ENCODE data around the gene FAM200C. TPM values are rescaled to one million over a fixed set of nuclear protein-coding genes. Genes with fewer than 3 reads are reported as not detected.

Gene FAM200C
- total RNA-seq, 1 experiment from 2014 or later, result 5.4 TPM

GRCh38 chr5:160387445-160387844, 12.4 kb downstream of the FAM200C start:
- ATAC-seq (no peak), DNase-seq (ENCODE audit: low spot score) (no peak)
- ChIA-PET POLR2A (no interaction called here), CTCF (interaction anchor here (0.7 kb wide), 1 partner anchor 366 kb away, joined by 3 read pairs; no protein-coding TSS in a partner anchor)
- H3K9me3 Mint-ChIP-seq, result peaks cover 19% of the 10 kb centered on the region
- H3K27me3 Mint-ChIP-seq (ENCODE audit: low read depth), result peaks cover 9% of the 10 kb centered on the region
- TF ChIP-seq USF2 (CRISPR knock-in tag; IDR thresholded peaks at IDR 0.05) (no peak), ATF3 (CRISPR knock-in tag; conservative IDR thresholded peaks at IDR 0.05) (no peak)
- peaks cover 11% of the 10 kb centered on the region for H3K36me3 Mint-ChIP-seq
- H3K27ac Mint-ChIP-seq, result no peak overlapping the region
- no peaks in the 10 kb centered on the region for H3K4me1 Mint-ChIP-seq
- no peak overlapping the region for H3K4me3 Mint-ChIP-seq

- CTCF ChIA-PET, result no interaction called here
- ATAC-seq (no peak), DNase-seq (ENCODE audit: low spot score) (no peak)
- Mint-ChIP-seq H3K27ac (no peak overlapping the region), H3K36me3 (peaks cover 11% of the 10 kb centered on the region), H3K9me3 (peaks cover 19% of the 10 kb centered on the region), H3K4me3 (no peak overlapping the region), H3K27me3 (ENCODE audit: low read depth) (peaks cover 9% of the 10 kb centered on the region), H3K4me1 (no peaks in the 10 kb centered on the region)
- TF ChIP-seq ZNF532 (CRISPR knock-in tag; IDR thresholded peaks at IDR 0.05; ENCODE audit: borderline replicate concordance), result no peak
- no peak for TF ChIP-seq ERG (CRISPR knock-in tag; IDR thresholded peaks at IDR 0.05)
- TF ChIP-seq JUN (CRISPR knock-in tag; IDR thresholded peaks at IDR 0.05), result no peak
- no peak for TF ChIP-seq ZSCAN18 (CRISPR knock-in tag; IDR thresholded peaks at IDR 0.05)
- TF ChIP-seq ATF6 (CRISPR knock-in tag; IDR thresholded peaks at IDR 0.05), result no peak
- TF ChIP-seq TP53 (CRISPR knock-in tag; IDR thresholded peaks at IDR 0.05), result no peak
- TF ChIP-seq AR (CRISPR knock-in tag; IDR thresholded peaks at IDR 0.05), result no peak
- TF ChIP-seq IRF1 (CRISPR knock-in tag; IDR thresholded peaks at IDR 0.05), result no peak
- TF ChIP-seq JAZF1 (CRISPR knock-in tag; IDR thresholded peaks at IDR 0.05), result no peak
- no peak for TF ChIP-seq PREB (CRISPR knock-in tag; IDR thresholded peaks at IDR 0.05; ENCODE audit: borderline replicate concordance)
- TF ChIP-seq FOXP4 (CRISPR knock-in tag; IDR thresholded peaks at IDR 0.05), result no peak
- TF ChIP-seq MYBL2 (CRISPR knock-in tag; IDR thresholded peaks at IDR 0.05), result no peak
- no peak for TF ChIP-seq IRF2 (CRISPR knock-in tag; IDR thresholded peaks at IDR 0.05; ENCODE audit: borderline replicate concordance, low read depth)
- POLR2A ChIA-PET, result no interaction called here
Measured at GRCh38 chr5:160385496-160385895, 14.4 kb downstream of the FAM200C start.
